K562 (cell line): ENCODE results near the gene ANKRD13A. TPM values are rescaled to one million over a fixed set of nuclear protein-coding genes. Genes with fewer than 3 reads are reported as not detected.

ENCODE experiments used
- BMI1 ChIP-seq: fragments of 150-350 bp; IDR thresholded peaks from 2 replicates; pipeline ENCODE4 v1.6.1; 2014; ENCODE audit warnings: low read length
- CBFA2T2 ChIP-seq: fragments of 450-650 bp; conservative IDR thresholded peaks from 2 replicates; pipeline ENCODE4 v1.6.1; 2017; ENCODE audit warnings: mild to moderate bottlenecking
- FOSL1 ChIP-seq: fragments of 200-800 bp; sonication (Bioruptor generic); conservative IDR thresholded peaks from 2 replicates; pipeline ENCODE4 v1.6.1; 2016; ENCODE audit warnings: missing genetic modification characterization, missing compliant biosample characterization
- HNRNPH1 ChIP-seq: fragments of 200-400 bp; formaldehyde crosslinking; optimal IDR thresholded peaks from 2 replicates; pipeline ENCODE3; 2017; ENCODE audit warnings: low read depth, mild to moderate bottlenecking, low read length, moderate library complexity
- POLR2A ChIP-seq: fragments of 450-650 bp; conservative IDR thresholded peaks from 2 replicates; pipeline ENCODE4 v1.6.1; 2016
- RBM25 ChIP-seq: fragments of 200-400 bp; formaldehyde crosslinking; IDR thresholded peaks from 2 replicates; pipeline ENCODE4 v1.6.1; 2018; ENCODE audit warnings: low read length, low read depth, moderate library complexity; ENCODE audit not compliant: severe bottlenecking
- SLC30A9 ChIP-seq: fragments of 250-450 bp; sonication (Bioruptor Pico); IDR thresholded peaks from 2 replicates; pipeline ENCODE4 v1.8.0; 2022; ENCODE audit warnings: mild to moderate bottlenecking, moderate library complexity
- polyA plus RNA-seq, 8 experiments: library from polyadenylated mRNA; depleted of rRNA in 4 of 8; stranded (reverse) in 5 of 8; unstranded in 3 of 8; fragments of >200 nt; fragmentation: Nextera tagmentation in 2 of 8; fragmentation: Illumina TruSeq in 1 of 8; extraction: Ambion mirVana in 2 of 8; extraction: Trizol in 1 of 8; gene quantifications; 2 replicates each; pipeline versions ENCODE4 v1.2.1 to v1.2.3, GENCODE V29; 2011 to 2014; ENCODE audit warnings: inconsistent platforms in 1 of 8, missing spikeins in 1 of 8
- total RNA-seq, 7 experiments: library from RNA; depleted of rRNA in 6 of 7; stranded (reverse); fragments of >200 nt in 6 of 7; fragmentation: Illumina TruSeq in 2 of 7; extraction: Trizol in 2 of 7; gene quantifications; 2 replicates each; pipeline versions ENCODE4 v1.2.1 to v1.2.3, GENCODE V29; 2011 to 2021; ENCODE audit warnings: low replicate concordance in 1 of 7
- TF ChIP-seq, protein P1 (sequence below): fragments of 150-350 bp; conservative IDR thresholded peaks from 2 replicates; pipeline ENCODE4 v1.6.1; 2014; ENCODE audit warnings: low read length
- TF ChIP-seq, protein P2 (sequence below): fragments of 250-450 bp; sonication (Bioruptor Pico); IDR thresholded peaks from 2 replicates; pipeline ENCODE4 v1.8.0; 2022; ENCODE audit warnings: inconsistent platforms
- TF ChIP-seq, protein P3 (sequence below): fragments of 200-800 bp; sonication (Bioruptor generic); IDR thresholded peaks from 2 replicates; pipeline ENCODE4 v1.6.1; 2016; ENCODE audit warnings: missing genetic modification characterization, missing compliant biosample characterization
- TF ChIP-seq, protein P4 (sequence below): fragments of 250-450 bp; sonication (Bioruptor Pico); IDR thresholded peaks from 2 replicates; pipeline ENCODE4 v1.4.0; 2020; ENCODE audit warnings: mild to moderate bottlenecking
- TF ChIP-seq, protein P5 (sequence below): fragments of 200-400 bp; formaldehyde crosslinking; IDR thresholded peaks from 2 replicates; pipeline ENCODE4 v1.6.1; 2017; ENCODE audit warnings: mild to moderate bottlenecking, low read depth, low read length, moderate library complexity

The ANKRD13A gene
- total and polyA plus RNA-seq, 9 of the 15 experiments (the other 6 are each of a cell fraction or from before 2014, with no cell fraction given) = 5.0 to 55.0 (median 41.5) TPM

DNA sequence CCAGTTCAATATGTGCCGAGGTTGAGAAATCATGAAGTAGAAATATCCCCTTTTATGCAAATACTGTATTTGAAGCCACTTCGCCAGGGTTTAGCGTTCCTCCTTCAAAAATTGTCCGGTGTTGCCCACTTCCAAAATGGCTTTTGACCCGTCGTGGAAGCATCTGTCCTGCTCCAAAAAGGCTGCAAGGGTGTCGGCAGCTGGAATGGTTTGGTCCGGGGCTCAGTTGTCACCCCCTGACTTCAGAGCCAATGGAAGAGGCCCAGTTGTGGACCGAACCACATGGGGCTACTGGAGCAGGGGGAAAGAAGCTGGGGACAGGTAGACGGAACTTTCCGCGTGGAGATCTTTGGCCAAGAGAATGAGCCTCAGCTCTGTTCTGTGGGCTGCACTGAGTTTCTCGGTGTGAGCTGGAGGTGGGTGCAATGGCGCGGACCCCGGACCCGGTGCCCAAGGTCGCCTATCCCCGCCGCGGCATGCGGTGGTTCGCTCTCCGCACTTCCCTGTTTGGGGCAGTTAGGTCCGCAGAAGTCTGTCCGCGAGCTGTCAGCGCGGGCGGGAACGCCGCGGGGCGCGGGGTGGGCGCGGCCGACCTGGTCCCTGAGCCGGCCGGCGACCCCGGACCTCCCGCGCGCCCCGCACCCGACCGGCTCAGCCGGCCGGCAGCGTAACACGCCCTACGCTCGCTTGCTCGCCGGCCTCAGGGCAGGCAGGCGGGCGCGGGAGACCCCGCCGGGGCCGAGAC, at the start of gene ANKRD13A (continued):
- TF ChIP-seq, protein P1, sequence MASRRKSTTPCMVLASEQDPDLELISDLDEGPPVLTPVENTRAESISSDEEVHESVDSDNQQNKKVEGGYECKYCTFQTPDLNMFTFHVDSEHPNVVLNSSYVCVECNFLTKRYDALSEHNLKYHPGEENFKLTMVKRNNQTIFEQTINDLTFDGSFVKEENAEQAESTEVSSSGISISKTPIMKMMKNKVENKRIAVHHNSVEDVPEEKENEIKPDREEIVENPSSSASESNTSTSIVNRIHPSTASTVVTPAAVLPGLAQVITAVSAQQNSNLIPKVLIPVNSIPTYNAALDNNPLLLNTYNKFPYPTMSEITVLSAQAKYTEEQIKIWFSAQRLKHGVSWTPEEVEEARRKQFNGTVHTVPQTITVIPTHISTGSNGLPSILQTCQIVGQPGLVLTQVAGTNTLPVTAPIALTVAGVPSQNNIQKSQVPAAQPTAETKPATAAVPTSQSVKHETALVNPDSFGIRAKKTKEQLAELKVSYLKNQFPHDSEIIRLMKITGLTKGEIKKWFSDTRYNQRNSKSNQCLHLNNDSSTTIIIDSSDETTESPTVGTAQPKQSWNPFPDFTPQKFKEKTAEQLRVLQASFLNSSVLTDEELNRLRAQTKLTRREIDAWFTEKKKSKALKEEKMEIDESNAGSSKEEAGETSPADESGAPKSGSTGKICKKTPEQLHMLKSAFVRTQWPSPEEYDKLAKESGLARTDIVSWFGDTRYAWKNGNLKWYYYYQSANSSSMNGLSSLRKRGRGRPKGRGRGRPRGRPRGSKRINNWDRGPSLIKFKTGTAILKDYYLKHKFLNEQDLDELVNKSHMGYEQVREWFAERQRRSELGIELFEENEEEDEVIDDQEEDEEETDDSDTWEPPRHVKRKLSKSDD = peak; percentile 53; the same call in 1 of the 2 replicates
- TF ChIP-seq HNRNPH1 = no peak
- TF ChIP-seq BMI1 = no peak
- TF ChIP-seq, protein P2, sequence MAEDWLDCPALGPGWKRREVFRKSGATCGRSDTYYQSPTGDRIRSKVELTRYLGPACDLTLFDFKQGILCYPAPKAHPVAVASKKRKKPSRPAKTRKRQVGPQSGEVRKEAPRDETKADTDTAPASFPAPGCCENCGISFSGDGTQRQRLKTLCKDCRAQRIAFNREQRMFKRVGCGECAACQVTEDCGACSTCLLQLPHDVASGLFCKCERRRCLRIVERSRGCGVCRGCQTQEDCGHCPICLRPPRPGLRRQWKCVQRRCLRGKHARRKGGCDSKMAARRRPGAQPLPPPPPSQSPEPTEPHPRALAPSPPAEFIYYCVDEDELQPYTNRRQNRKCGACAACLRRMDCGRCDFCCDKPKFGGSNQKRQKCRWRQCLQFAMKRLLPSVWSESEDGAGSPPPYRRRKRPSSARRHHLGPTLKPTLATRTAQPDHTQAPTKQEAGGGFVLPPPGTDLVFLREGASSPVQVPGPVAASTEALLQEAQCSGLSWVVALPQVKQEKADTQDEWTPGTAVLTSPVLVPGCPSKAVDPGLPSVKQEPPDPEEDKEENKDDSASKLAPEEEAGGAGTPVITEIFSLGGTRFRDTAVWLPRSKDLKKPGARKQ (CRISPR knock-in tag) = no peak
- TF ChIP-seq SLC30A9 = no peak
- no peak for TF ChIP-seq CBFA2T2
- TF ChIP-seq, protein P3, sequence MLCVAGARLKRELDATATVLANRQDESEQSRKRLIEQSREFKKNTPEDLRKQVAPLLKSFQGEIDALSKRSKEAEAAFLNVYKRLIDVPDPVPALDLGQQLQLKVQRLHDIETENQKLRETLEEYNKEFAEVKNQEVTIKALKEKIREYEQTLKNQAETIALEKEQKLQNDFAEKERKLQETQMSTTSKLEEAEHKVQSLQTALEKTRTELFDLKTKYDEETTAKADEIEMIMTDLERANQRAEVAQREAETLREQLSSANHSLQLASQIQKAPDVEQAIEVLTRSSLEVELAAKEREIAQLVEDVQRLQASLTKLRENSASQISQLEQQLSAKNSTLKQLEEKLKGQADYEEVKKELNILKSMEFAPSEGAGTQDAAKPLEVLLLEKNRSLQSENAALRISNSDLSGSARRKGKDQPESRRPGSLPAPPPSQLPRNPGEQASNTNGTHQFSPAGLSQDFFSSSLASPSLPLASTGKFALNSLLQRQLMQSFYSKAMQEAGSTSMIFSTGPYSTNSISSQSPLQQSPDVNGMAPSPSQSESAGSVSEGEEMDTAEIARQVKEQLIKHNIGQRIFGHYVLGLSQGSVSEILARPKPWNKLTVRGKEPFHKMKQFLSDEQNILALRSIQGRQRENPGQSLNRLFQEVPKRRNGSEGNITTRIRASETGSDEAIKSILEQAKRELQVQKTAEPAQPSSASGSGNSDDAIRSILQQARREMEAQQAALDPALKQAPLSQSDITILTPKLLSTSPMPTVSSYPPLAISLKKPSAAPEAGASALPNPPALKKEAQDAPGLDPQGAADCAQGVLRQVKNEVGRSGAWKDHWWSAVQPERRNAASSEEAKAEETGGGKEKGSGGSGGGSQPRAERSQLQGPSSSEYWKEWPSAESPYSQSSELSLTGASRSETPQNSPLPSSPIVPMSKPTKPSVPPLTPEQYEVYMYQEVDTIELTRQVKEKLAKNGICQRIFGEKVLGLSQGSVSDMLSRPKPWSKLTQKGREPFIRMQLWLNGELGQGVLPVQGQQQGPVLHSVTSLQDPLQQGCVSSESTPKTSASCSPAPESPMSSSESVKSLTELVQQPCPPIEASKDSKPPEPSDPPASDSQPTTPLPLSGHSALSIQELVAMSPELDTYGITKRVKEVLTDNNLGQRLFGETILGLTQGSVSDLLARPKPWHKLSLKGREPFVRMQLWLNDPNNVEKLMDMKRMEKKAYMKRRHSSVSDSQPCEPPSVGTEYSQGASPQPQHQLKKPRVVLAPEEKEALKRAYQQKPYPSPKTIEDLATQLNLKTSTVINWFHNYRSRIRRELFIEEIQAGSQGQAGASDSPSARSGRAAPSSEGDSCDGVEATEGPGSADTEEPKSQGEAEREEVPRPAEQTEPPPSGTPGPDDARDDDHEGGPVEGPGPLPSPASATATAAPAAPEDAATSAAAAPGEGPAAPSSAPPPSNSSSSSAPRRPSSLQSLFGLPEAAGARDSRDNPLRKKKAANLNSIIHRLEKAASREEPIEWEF (CRISPR knock-in tag) = no peak
- TF ChIP-seq, protein P4, sequence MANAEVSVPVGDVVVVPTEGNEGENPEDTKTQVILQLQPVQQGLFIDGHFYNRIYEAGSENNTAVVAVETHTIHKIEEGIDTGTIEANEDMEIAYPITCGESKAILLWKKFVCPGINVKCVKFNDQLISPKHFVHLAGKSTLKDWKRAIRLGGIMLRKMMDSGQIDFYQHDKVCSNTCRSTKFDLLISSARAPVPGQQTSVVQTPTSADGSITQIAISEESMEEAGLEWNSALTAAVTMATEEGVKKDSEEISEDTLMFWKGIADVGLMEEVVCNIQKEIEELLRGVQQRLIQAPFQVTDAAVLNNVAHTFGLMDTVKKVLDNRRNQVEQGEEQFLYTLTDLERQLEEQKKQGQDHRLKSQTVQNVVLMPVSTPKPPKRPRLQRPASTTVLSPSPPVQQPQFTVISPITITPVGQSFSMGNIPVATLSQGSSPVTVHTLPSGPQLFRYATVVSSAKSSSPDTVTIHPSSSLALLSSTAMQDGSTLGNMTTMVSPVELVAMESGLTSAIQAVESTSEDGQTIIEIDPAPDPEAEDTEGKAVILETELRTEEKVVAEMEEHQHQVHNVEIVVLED (CRISPR knock-in tag) = peak; percentile 26; the same call in 1 of the 2 replicates
- TF ChIP-seq, protein P5, sequence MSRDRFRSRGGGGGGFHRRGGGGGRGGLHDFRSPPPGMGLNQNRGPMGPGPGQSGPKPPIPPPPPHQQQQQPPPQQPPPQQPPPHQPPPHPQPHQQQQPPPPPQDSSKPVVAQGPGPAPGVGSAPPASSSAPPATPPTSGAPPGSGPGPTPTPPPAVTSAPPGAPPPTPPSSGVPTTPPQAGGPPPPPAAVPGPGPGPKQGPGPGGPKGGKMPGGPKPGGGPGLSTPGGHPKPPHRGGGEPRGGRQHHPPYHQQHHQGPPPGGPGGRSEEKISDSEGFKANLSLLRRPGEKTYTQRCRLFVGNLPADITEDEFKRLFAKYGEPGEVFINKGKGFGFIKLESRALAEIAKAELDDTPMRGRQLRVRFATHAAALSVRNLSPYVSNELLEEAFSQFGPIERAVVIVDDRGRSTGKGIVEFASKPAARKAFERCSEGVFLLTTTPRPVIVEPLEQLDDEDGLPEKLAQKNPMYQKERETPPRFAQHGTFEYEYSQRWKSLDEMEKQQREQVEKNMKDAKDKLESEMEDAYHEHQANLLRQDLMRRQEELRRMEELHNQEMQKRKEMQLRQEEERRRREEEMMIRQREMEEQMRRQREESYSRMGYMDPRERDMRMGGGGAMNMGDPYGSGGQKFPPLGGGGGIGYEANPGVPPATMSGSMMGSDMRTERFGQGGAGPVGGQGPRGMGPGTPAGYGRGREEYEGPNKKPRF = no peak
- peak; percentile 60; the same call in 1 of the 2 replicates for TF ChIP-seq POLR2A
- TF ChIP-seq FOSL1 (tag) = no peak
- no peak for TF ChIP-seq RBM25
